Activated CD8-positive, alpha-beta memory T cell treated with anti-CD3 and anti-CD28 coated beads, Interleukin-2, amount 10 ng/mL, durations not matched to agents 7 days and 5 days (primary cell): ENCODE results near the gene RAB8A. TPM values are rescaled to one million over a fixed set of nuclear protein-coding genes. Genes with fewer than 3 reads are reported as not detected.
"Not testable (repeated sequence)": the region's sequence is repeated elsewhere in the genome, so short reads cannot be mapped to it uniquely, and the experiment has no call there.

Source experiments
- ATAC-seq: fragments of 150-1000 bp; cut with Tn5 transposase; one replicate; pipeline ENCODE4 v1.10.0; 2021; ENCODE audit warnings: moderate library complexity
- CTCF ChIA-PET: fragments of 350-600 bp; sonication (Branson Sonifier 250); formaldehyde crosslinking; loops from one replicate; lab custom pipeline; 2021; ENCODE audit warnings: antibody characterized with exemption; lab: Charles Lee
- DNase-seq: peaks from one replicate; pipeline ENCODE4 v3.0.0-alpha.2; 2020
- H3K27ac Mint-ChIP-seq: one replicate; pipeline ENCODE4 v1.8.0; 2021; ENCODE audit warnings: mild to moderate bottlenecking, mixed read lengths
- H3K27me3 Mint-ChIP-seq: one replicate; pipeline ENCODE4 v1.8.0; 2021; ENCODE audit warnings: mixed read lengths
- H3K36me3 Mint-ChIP-seq: one replicate; pipeline ENCODE4 v1.8.0; 2021; ENCODE audit warnings: mild to moderate bottlenecking, mixed read lengths
- H3K4me1 Mint-ChIP-seq: one replicate; pipeline ENCODE4 v1.8.0; 2021; ENCODE audit warnings: mixed read lengths
- H3K4me3 Mint-ChIP-seq: one replicate; pipeline ENCODE4 v1.8.0; 2021; ENCODE audit warnings: mild to moderate bottlenecking, moderate library complexity, mixed read lengths
- H3K9me3 Mint-ChIP-seq: one replicate; pipeline ENCODE4 v1.8.0; 2022; ENCODE audit warnings: low read depth, mixed read lengths
- total RNA-seq, 2 experiments: library from RNA; stranded (reverse); gene quantifications; one replicate each; pipeline ENCODE4 v1.2.3, GENCODE V29; 2021

The RAB8A gene
- total RNA-seq, 2 experiments from 2014 or later = 204 to 271 TPM

- Mint-ChIP-seq H3K4me3 (no peak overlapping the region), H3K9me3 (no peaks in the 10 kb centered on the region), H3K27me3 (no peaks in the 10 kb centered on the region), H3K4me1 (peaks cover 13% of the 10 kb centered on the region), H3K36me3 (peaks cover 38% of the 10 kb centered on the region), H3K27ac (no peak overlapping the region)
- CTCF ChIA-PET = interaction anchor here (0.7 to 2.1 kb wide), 4 partner anchors 33 to 63 kb away, joined by 3 to 6 read pairs (median 4); no protein-coding TSS in a partner anchor
- DNase-seq (no peak), ATAC-seq (no peak)
These were observed 7.0 kb upstream of the RAB8A start for GRCh38 chr19:16104722-16105121.

- H3K36me3 Mint-ChIP-seq = peaks cover 26% of the 10 kb centered on the region
- peaks cover 16% of the 10 kb centered on the region for H3K4me1 Mint-ChIP-seq
- DNase-seq = no peak
- H3K27ac Mint-ChIP-seq = peak overlapping the region; percentile 75
- no peak overlapping the region for H3K4me3 Mint-ChIP-seq
- peak; percentile 20 for ATAC-seq
- CTCF ChIA-PET = interaction anchor here (1.0 to 1.5 kb wide), 3 partner anchors 11 to 55 kb away, joined by 3 to 4 read pairs (median 3); no protein-coding TSS in a partner anchor
- H3K9me3 Mint-ChIP-seq = no peaks in the 10 kb centered on the region
- H3K27me3 Mint-ChIP-seq = no peaks in the 10 kb centered on the region
These were observed 5.6 kb upstream of the RAB8A start for GRCh38 chr19:16106121-16106520.

- no peak for DNase-seq
- Mint-ChIP-seq H3K9me3 (no peaks in the 10 kb centered on the region), H3K27me3 (no peaks in the 10 kb centered on the region), H3K4me1 (peaks cover 47% of the 10 kb centered on the region), H3K36me3 (peaks cover 30% of the 10 kb centered on the region), H3K4me3 (peak overlapping the region; percentile 92), H3K27ac (peak overlapping the region; percentile 97)
- CTCF ChIA-PET = interaction anchor here (0.9 to 3.4 kb wide), 17 partner anchors 10 to 82 kb away, joined by 3 to 34 read pairs (median 5); partner anchors contain the start of genes FAM32A, HSH2D and TPM4
- ATAC-seq = no peak
These were observed 442 bp downstream of the RAB8A start for GRCh38 chr19:16111909-16112752.

- Mint-ChIP-seq H3K4me1 (peaks cover 53% of the 10 kb centered on the region), H3K9me3 (no peaks in the 10 kb centered on the region), H3K36me3 (peaks cover 35% of the 10 kb centered on the region)
These were observed 1.1 kb downstream of the RAB8A start for GRCh38 chr19:16112778-16113177.

GRCh38 chr19:16113727-16114126 lies 2.0 kb downstream of the RAB8A start:
- DNase-seq = peak; percentile 57
- H3K9me3 Mint-ChIP-seq = no peaks in the 10 kb centered on the region
- ATAC-seq = no peak
- H3K36me3 Mint-ChIP-seq = peaks cover 43% of the 10 kb centered on the region
- peaks cover 63% of the 10 kb centered on the region for H3K4me1 Mint-ChIP-seq
- CTCF ChIA-PET = interaction anchor here (1.5 to 3.4 kb wide), 4 partner anchors 27 to 71 kb away, joined by 4 to 34 read pairs (median 10); partner anchors contain the start of genes FAM32A and HSH2D
- H3K27me3 Mint-ChIP-seq = no peaks in the 10 kb centered on the region
- H3K27ac Mint-ChIP-seq = peak overlapping the region; percentile 81
- peak overlapping the region; percentile 57 for H3K4me3 Mint-ChIP-seq

More at GRCh38 chr19:16112778-16113177, 1.1 kb downstream of the RAB8A start:
- Mint-ChIP-seq H3K27ac (peak overlapping the region; percentile 97), H3K4me3 (peak overlapping the region; percentile 92), H3K27me3 (no peaks in the 10 kb centered on the region)
- no peak for DNase-seq
- CTCF ChIA-PET = interaction anchor here (0.9 to 3.4 kb wide), 7 partner anchors 26 to 72 kb away, joined by 3 to 34 read pairs (median 4); partner anchors contain the start of genes FAM32A and HSH2D
- no peak for ATAC-seq

GRCh38 chr19:16115301-16116039 lies 3.8 kb downstream of the RAB8A start:
- ATAC-seq = no peak
- no peaks in the 10 kb centered on the region for H3K27me3 Mint-ChIP-seq
- peak overlapping the region; percentile 99 for H3K27ac Mint-ChIP-seq
- peaks cover 80% of the 10 kb centered on the region for H3K4me1 Mint-ChIP-seq
- H3K9me3 Mint-ChIP-seq = no peaks in the 10 kb centered on the region
- CTCF ChIA-PET = interaction anchor here (0.9 to 2.7 kb wide), 4 partner anchors 29 to 73 kb away, joined by 3 to 14 read pairs (median 4); partner anchors contain the start of gene HSH2D
- H3K36me3 Mint-ChIP-seq = peaks cover 59% of the 10 kb centered on the region
- H3K4me3 Mint-ChIP-seq = peak overlapping the region; percentile 38
- DNase-seq = no peak

GRCh38 chr19:16116067-16116466 lies 4.4 kb downstream of the RAB8A start:
- ATAC-seq (no peak), DNase-seq (no peak)
- H3K27ac Mint-ChIP-seq = peak overlapping the region; percentile 99
- no peaks in the 10 kb centered on the region for H3K9me3 Mint-ChIP-seq
- peak overlapping the region; percentile 3 for H3K4me3 Mint-ChIP-seq
- H3K27me3 Mint-ChIP-seq = no peaks in the 10 kb centered on the region
- CTCF ChIA-PET = interaction anchor here (0.7 to 2.7 kb wide), 5 partner anchors 29 to 229 kb away, joined by 3 to 14 read pairs (median 3); partner anchors contain the start of gene HSH2D
- peaks cover 62% of the 10 kb centered on the region for H3K36me3 Mint-ChIP-seq
- H3K4me1 Mint-ChIP-seq = peaks cover 82% of the 10 kb centered on the region

- ATAC-seq (no peak), DNase-seq (peak; percentile 53)
- Mint-ChIP-seq H3K4me1 (peaks cover 92% of the 10 kb centered on the region), H3K36me3 (peaks cover 72% of the 10 kb centered on the region), H3K27me3 (no peaks in the 10 kb centered on the region), H3K27ac (peak overlapping the region; percentile 99), H3K4me3 (peak overlapping the region; percentile 75), H3K9me3 (no peaks in the 10 kb centered on the region)
- CTCF ChIA-PET = interaction anchor here (0.7 to 3.9 kb wide), 13 partner anchors 11 to 1052 kb away, joined by 3 to 28 read pairs (median 7); partner anchors contain the start of genes FAM32A and HSH2D
These were observed 5.9 kb downstream of the RAB8A start for GRCh38 chr19:16117594-16118033.

GRCh38 chr19:16118489-16119033 lies 6.9 kb downstream of the RAB8A start:
- peaks cover 71% of the 10 kb centered on the region for H3K36me3 Mint-ChIP-seq
- H3K27ac Mint-ChIP-seq = peak overlapping the region; percentile 99
- peak overlapping the region; percentile 75 for H3K4me3 Mint-ChIP-seq
- CTCF ChIA-PET = interaction anchor here (0.8 to 3.9 kb wide), 10 partner anchors 16 to 66 kb away, joined by 3 to 28 read pairs (median 8); partner anchors contain the start of genes FAM32A and HSH2D
- no peaks in the 10 kb centered on the region for H3K9me3 Mint-ChIP-seq
- H3K4me1 Mint-ChIP-seq = peaks cover 89% of the 10 kb centered on the region
- peak; percentile 82 for DNase-seq
- no peaks in the 10 kb centered on the region for H3K27me3 Mint-ChIP-seq
- ATAC-seq = peak; percentile 73

- H3K9me3 Mint-ChIP-seq, H3K27me3 Mint-ChIP-seq: not testable (repeated sequence)
- DNase-seq (peak; percentile 81), ATAC-seq (peak; percentile 75)
- H3K4me1 Mint-ChIP-seq = peaks cover 84% of the 10 kb centered on the region
- CTCF ChIA-PET = interaction anchor here (0.8 to 3.9 kb wide), 8 partner anchors 17 to 79 kb away, joined by 3 to 28 read pairs (median 9); partner anchors contain the start of gene HSH2D
- peak overlapping the region; percentile 75 for H3K4me3 Mint-ChIP-seq
- H3K27ac Mint-ChIP-seq = peak overlapping the region; percentile 99
- peaks cover 69% of the 10 kb centered on the region for H3K36me3 Mint-ChIP-seq
These were observed 7.6 kb downstream of the RAB8A start for GRCh38 chr19:16119075-16119857.

- no peak overlapping the region for H3K4me3 Mint-ChIP-seq
- DNase-seq (no peak), ATAC-seq (no peak)
- peak overlapping the region; percentile 99 for H3K27ac Mint-ChIP-seq
- H3K9me3 Mint-ChIP-seq = no peaks in the 10 kb centered on the region
- H3K4me1 Mint-ChIP-seq = peaks cover 67% of the 10 kb centered on the region
- CTCF ChIA-PET = interaction anchor here (1.5 to 3.5 kb wide), 2 partner anchors 10 to 29 kb away, joined by 6 to 11 read pairs; no protein-coding TSS in a partner anchor
- peaks cover 72% of the 10 kb centered on the region for H3K36me3 Mint-ChIP-seq
- no peaks in the 10 kb centered on the region for H3K27me3 Mint-ChIP-seq
These were observed 9.5 kb downstream of the RAB8A start for GRCh38 chr19:16121141-16121540.
